ENCODE results near the gene ADAMTSL2.

- no peak for TF ChIP-seq REST (IDR thresholded peaks at IDR 0.05; ENCODE audit: insufficient read depth in 1 of 2, low read depth in 2 of 2, low read length in 2 of 2)
- TF ChIP-seq POLR2AphosphoS5 (IDR thresholded peaks at IDR 0.05; ENCODE audit: low read depth, low read length), result no peak
- no peak for TF ChIP-seq FOXP2 (optimal IDR thresholded peaks at IDR 0.05; ENCODE audit: borderline replicate concordance, extremely low read depth, extremely low read length, insufficient read depth)
- TF ChIP-seq TAF1 (IDR thresholded peaks at IDR 0.05; ENCODE audit: borderline replicate concordance, insufficient read depth, low read length), result no peak
- no peak for TF ChIP-seq SIN3A (IDR thresholded peaks at IDR 0.05; ENCODE audit: borderline replicate concordance, insufficient read depth, low read length)
Observed at GRCh38 chr9:133502112-133502511, 32.4 kb upstream of the ADAMTSL2 start.
